CD14-positive monocyte (primary cell): Measurements from ENCODE around the gene MARCHF7. TPM values are rescaled to one million over a fixed set of nuclear protein-coding genes. Genes with fewer than 3 reads are reported as not detected.
"Not testable (repeated sequence)": the region's sequence is repeated elsewhere in the genome, so short reads cannot be mapped to it uniquely, and the experiment has no call there.

Source experiments
- DNase-seq, 3 donors: peaks; one replicate each; pipeline ENCODE4 v3.0.0-alpha.2; 2011 to 2022
- H2AFZ ChIP-seq: 2 replicates; pipeline ENCODE4 v1.6.0; 2012; ENCODE audit warnings: mild to moderate bottlenecking, low read depth, low read length, inconsistent platforms; ENCODE audit not compliant: insufficient read depth, poor library complexity, severe bottlenecking
- H3K27ac ChIP-seq, 2 donors: 1 replicate in 1 of 2; 2 replicates in 1 of 2; pipeline ENCODE4 v1.5.1; 2012 to 2013; ENCODE audit warnings: low read length in 2 of 2, control low read depth in 1 of 2, inconsistent platforms in 1 of 2, low read depth in 1 of 2, mild to moderate bottlenecking in 1 of 2
- H3K27me3 ChIP-seq, 2 donors: one replicate each; pipeline versions ENCODE4 v1.6.0 to v1.6.1; 2011 to 2013; ENCODE audit warnings: low read length in 2 of 2; ENCODE audit not compliant: control insufficient read depth in 2 of 2, insufficient read depth in 2 of 2
- H3K36me3 ChIP-seq, 2 donors: replicated peaks in 1 of 2; 1 replicate in 1 of 2; 2 replicates in 1 of 2; pipeline versions ENCODE4 v1.5.1 to v1.6.1; 2012 to 2013; ENCODE audit warnings: low read length in 2 of 2, control low read depth in 1 of 2, inconsistent platforms in 1 of 2, mild to moderate bottlenecking in 1 of 2; ENCODE audit not compliant: insufficient read depth in 2 of 2, control insufficient read depth in 1 of 2
- H3K4me1 ChIP-seq, 2 donors: 1 replicate in 1 of 2; 2 replicates in 1 of 2; pipeline versions ENCODE4 v1.5.1 to v1.6.1; 2012 to 2013; ENCODE audit warnings: low read length in 2 of 2, control low read depth in 1 of 2, inconsistent platforms in 1 of 2, mild to moderate bottlenecking in 1 of 2, moderate library complexity in 1 of 2; ENCODE audit not compliant: insufficient read depth in 2 of 2, control insufficient read depth in 1 of 2
- H3K4me2 ChIP-seq: replicated peaks from 2 replicates; pipeline ENCODE3; 2012; ENCODE audit warnings: low read length, moderate library complexity, mild to moderate bottlenecking; ENCODE audit not compliant: poor library complexity, severe bottlenecking; ENCODE audit errors: extremely low read depth
- H3K4me3 ChIP-seq, 3 experiments: fragments of 200-600 bp in 1 of 3; sonication (generic) in 1 of 3; replicated peaks in 1 of 3; 1 replicate in 2 of 3; 2 replicates in 1 of 3; pipeline ENCODE4 v1.5.1; 2011 to 2013; ENCODE audit warnings: low read length in 3 of 3, mild to moderate bottlenecking in 3 of 3, control low read depth in 2 of 3, low read depth in 2 of 3, inconsistent platforms in 1 of 3, moderate library complexity in 1 of 3
- H3K79me2 ChIP-seq: 2 replicates; pipeline ENCODE4 v1.6.0; 2012; ENCODE audit warnings: mild to moderate bottlenecking, control low read depth, inconsistent platforms, low read length, moderate library complexity; ENCODE audit not compliant: insufficient read depth
- H3K9ac ChIP-seq: 2 replicates; pipeline ENCODE4 v1.6.0; 2017; ENCODE audit warnings: low read length, mild to moderate bottlenecking; ENCODE audit not compliant: insufficient read depth, poor library complexity, severe bottlenecking
- H3K9me3 ChIP-seq, 2 donors: replicated peaks in 1 of 2; 1 replicate in 1 of 2; 2 replicates in 1 of 2; pipeline versions ENCODE4 v1.5.1 to v1.6.1; 2012 to 2013; ENCODE audit warnings: low read length in 2 of 2, control low read depth in 1 of 2; ENCODE audit not compliant: control insufficient read depth in 1 of 2, insufficient read depth in 1 of 2
- H4K20me1 ChIP-seq: 2 replicates; pipeline ENCODE4 v1.6.0; 2012; ENCODE audit warnings: mild to moderate bottlenecking, low read length, control low read depth, moderate library complexity; ENCODE audit not compliant: insufficient read depth
- H3K27ac Mint-ChIP-seq, 7 donors: one replicate each; pipeline ENCODE4 v1.8.0; 2020; ENCODE audit warnings: mild to moderate bottlenecking in 7 of 7, mixed read lengths in 7 of 7, moderate library complexity in 6 of 7, inconsistent platforms in 2 of 7
- H3K27me3 Mint-ChIP-seq, 3 donors: one replicate each; pipeline ENCODE4 v1.8.0; 2021 to 2022; ENCODE audit warnings: low read depth in 3 of 3, mild to moderate bottlenecking in 3 of 3, mixed read lengths in 3 of 3, moderate library complexity in 3 of 3, inconsistent platforms in 1 of 3
- H3K36me3 Mint-ChIP-seq, 2 donors: one replicate each; pipeline ENCODE4 v1.8.0; 2020; ENCODE audit warnings: mixed read lengths in 2 of 2, inconsistent platforms in 1 of 2, mild to moderate bottlenecking in 1 of 2
- H3K4me1 Mint-ChIP-seq: one replicate; pipeline ENCODE4 v1.8.0; 2020; ENCODE audit warnings: mild to moderate bottlenecking, mixed read lengths
- H3K4me3 Mint-ChIP-seq, 2 donors: one replicate each; pipeline ENCODE4 v1.8.0; 2020; ENCODE audit warnings: mild to moderate bottlenecking in 2 of 2, mixed read lengths in 2 of 2, moderate library complexity in 1 of 2
- H3K9me3 Mint-ChIP-seq, 7 donors: one replicate each; pipeline ENCODE4 v1.8.0; 2020 to 2022; ENCODE audit warnings: mixed read lengths in 7 of 7, mild to moderate bottlenecking in 6 of 7, moderate library complexity in 6 of 7, inconsistent platforms in 2 of 7
- CTCF ChIP-seq: fragments of 200-600 bp; IDR thresholded peaks from one replicate; pipeline ENCODE4 v1.8.0; 2022; ENCODE audit warnings: antibody characterized with exemption, mild to moderate bottlenecking
- WGBS: methylation state at CpG from one replicate; pipeline ENCODE4 v1.1.5; 2013; ENCODE audit warnings: missing lambda C conversion rate; ENCODE audit not compliant: insufficient coverage; 5-methylcytosine and 5-hydroxymethylcytosine counted together
- intact Hi-C, 2 donors: fragments of 100-400 bp; cut with micrococcal nuclease; formaldehyde crosslinking; loops; one replicate each; pipeline versions ENCODE4 v1.15.0 to v1.15.1; 2023
- polyA plus RNA-seq, 3 donors: library from polyadenylated mRNA; depleted of rRNA in 1 of 3; unstranded in 2 of 3; stranded (reverse) in 1 of 3; fragments of 300-500 nt in 2 of 3; fragments of >200 nt in 1 of 3; fragmentation: Illumina TruSeq in 2 of 3; gene quantifications; 1 replicate in 2 of 3; 2 replicates in 1 of 3; pipeline ENCODE4 v1.2.3, GENCODE V29; 2012 to 2021

The MARCHF7 gene
- polyA plus RNA-seq, 3 donors = 46.7 to 124 (median 102) TPM

- Histone ChIP-seq H2AFZ (no peak overlapping the region), H3K27ac (peak overlapping the region in 1 of 2 donors; percentile 64), H3K27me3 (no peaks in the 10 kb centered on the region), H3K4me3 (no peak overlapping the region), H4K20me1 (peaks cover 100% of the 10 kb centered on the region), H3K9me3 (no peaks in the 10 kb centered on the region), H3K79me2 (peaks cover 100% of the 10 kb centered on the region), H3K9ac (no peak overlapping the region), H3K36me3 (peaks cover 24 to 36% of the 10 kb centered on the region in 2 donors), H3K4me1 (peaks cover 10 to 27% of the 10 kb centered on the region in 2 donors), H3K4me2 (no peak overlapping the region)
- no CpG with 5 or more reads among the region's 2 CpGs for WGBS
- Mint-ChIP-seq H3K4me3 (no peak overlapping the region), H3K36me3 (peaks cover 27 to 65% of the 10 kb centered on the region in 2 donors), H3K4me1 (peaks cover 46% of the 10 kb centered on the region), H3K9me3 (peaks cover 0 to 5% (median 0%) of the 10 kb centered on the region in 7 donors), H3K27ac (peak overlapping the region in 3 of 7 donors; percentile 30 to 63 (median 59)), H3K27me3 (no peaks in the 10 kb centered on the region)
- intact Hi-C loops = no loop called here
- TF ChIP-seq CTCF = no peak
- no peak for DNase-seq
These were observed 10.3 kb downstream of the MARCHF7 start for GRCh38 chr2:159722580-159722979.

GRCh38 chr2:159724795-159725572, 12.7 kb downstream of the MARCHF7 start:
- peaks cover 100% of the 10 kb centered on the region for H4K20me1 ChIP-seq
- peaks cover 18 to 25% of the 10 kb centered on the region in 2 donors for H3K36me3 ChIP-seq
- H3K4me1 ChIP-seq = peaks cover 23 to 47% of the 10 kb centered on the region in 2 donors
- H3K27ac ChIP-seq, H3K4me3 Mint-ChIP-seq, H3K27me3 ChIP-seq, H3K9me3 ChIP-seq, H3K27me3 Mint-ChIP-seq, DNase-seq, H2AFZ ChIP-seq, intact Hi-C loops, H3K4me3 ChIP-seq, H3K9ac ChIP-seq, H3K9me3 Mint-ChIP-seq, H3K4me2 ChIP-seq: not testable (repeated sequence)
- Mint-ChIP-seq H3K27ac (peak overlapping the region in 2 of 7 donors; percentile 65 to 79), H3K4me1 (peaks cover 59% of the 10 kb centered on the region), H3K36me3 (peaks cover 17 to 57% of the 10 kb centered on the region in 2 donors)
- 100% methylated on average over 2 of the region's 6 CpGs for WGBS
- H3K79me2 ChIP-seq = peaks cover 100% of the 10 kb centered on the region
